GM12892 (cell line): ENCODE data around the gene ZCCHC7.
"Not testable (repeated sequence)": the region's sequence is repeated elsewhere in the genome, so short reads cannot be mapped to it uniquely, and the experiment has no call there.

Experiments
- POLR2A ChIP-seq: IDR thresholded peaks from 2 replicates; pipeline ENCODE4 v1.6.1; 2011; ENCODE audit warnings: low read depth, low read length, control low read depth
- POLR2AphosphoS5 ChIP-seq: IDR thresholded peaks from 2 replicates; pipeline ENCODE4 v1.6.1; 2011; ENCODE audit warnings: low read depth, low read length, control low read depth

DNA sequence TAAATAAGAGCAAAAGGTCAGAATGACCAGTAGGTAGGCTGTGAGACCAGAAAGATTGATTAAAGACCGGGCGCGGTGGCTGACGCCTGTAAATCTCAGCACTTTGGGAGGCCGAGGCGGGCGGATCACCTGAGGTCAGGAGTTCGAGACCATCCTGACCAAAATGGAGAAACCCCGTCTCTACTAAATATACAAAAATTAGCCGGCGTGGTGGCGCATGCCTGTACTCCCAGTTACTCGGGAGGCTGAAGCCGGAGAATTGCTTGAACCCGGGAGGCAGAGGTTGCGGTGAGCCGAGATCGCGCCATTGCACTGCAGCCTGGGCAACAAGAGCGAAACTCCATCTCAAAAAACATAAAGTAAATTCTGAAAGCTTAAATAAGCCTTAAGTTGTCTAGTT lies 38.9 kb upstream of the ZCCHC7 start:
- TF ChIP-seq POLR2A, POLR2AphosphoS5: not testable (repeated sequence)
